ENCODE measurements around the gene UCP3. TPM values are rescaled to one million over a fixed set of nuclear protein-coding genes. Genes with fewer than 3 reads are reported as not detected.

Gene UCP3
- total RNA-seq, 1 donor from 2014 or later = 3.7 TPM

GRCh38 chr11:73956876-73957653 lies 51.8 kb downstream of the UCP3 start:
- Mint-ChIP-seq H3K27me3 (no peaks in the 10 kb centered on the region), H3K4me1 (ENCODE audit: unreplicated experiment) (no peaks in the 10 kb centered on the region), H3K4me3 (no peak overlapping the region), H3K9me3 (no peaks in the 10 kb centered on the region), H3K27ac (no peak overlapping the region), H3K36me3 (no peaks in the 10 kb centered on the region)
- DNase-seq (ENCODE audit: extremely low spot score, unreplicated experiment) = no peak
- no peak for TF ChIP-seq CTCF (conservative IDR thresholded peaks at IDR 0.05)

- no peaks in the 10 kb centered on the region for H3K4me1 Mint-ChIP-seq (ENCODE audit: unreplicated experiment)
- peaks cover 2% of the 10 kb centered on the region for H3K9me3 Mint-ChIP-seq
- H3K36me3 Mint-ChIP-seq = no peaks in the 10 kb centered on the region
- no peaks in the 10 kb centered on the region for H3K27me3 Mint-ChIP-seq
- no peak overlapping the region for H3K4me3 Mint-ChIP-seq
- no peak for TF ChIP-seq CTCF (conservative IDR thresholded peaks at IDR 0.05)
- no peak overlapping the region for H3K27ac Mint-ChIP-seq
- DNase-seq (ENCODE audit: extremely low spot score, unreplicated experiment) = no peak
Observed at GRCh38 chr11:73951797-73952196, 57.1 kb downstream of the UCP3 start.

GRCh38 chr11:73950869-73951710 lies 57.8 kb downstream of the UCP3 start, which contains the start of gene DNAJB13:
DNAJB13 (plus strand) TSS chr11:73951026; CDS start chr11:73951070, 44 bp downstream.
- no peak for TF ChIP-seq CTCF (conservative IDR thresholded peaks at IDR 0.05)
- peaks cover 6% of the 10 kb centered on the region for H3K9me3 Mint-ChIP-seq
- H3K27ac Mint-ChIP-seq = no peak within 1 kb of the TSS
- no peaks in the 10 kb centered on the region for H3K4me1 Mint-ChIP-seq (ENCODE audit: unreplicated experiment)
- H3K27me3 Mint-ChIP-seq = no peaks in the 10 kb centered on the region
- H3K36me3 Mint-ChIP-seq = no peaks in the 10 kb centered on the region
- H3K4me3 Mint-ChIP-seq = no peak within 1 kb of the TSS
- no peak for DNase-seq (ENCODE audit: extremely low spot score, unreplicated experiment)

Other genes starting within 250 kb of the UCP3 start
- gene RAB6A, start 248.0 kb downstream of the UCP3 start, total RNA-seq (ENCODE audit: low replicate concordance) = 86.7 and 123 TPM in 2 replicates
- gene MRPL48, start 221.2 kb downstream of the UCP3 start, total RNA-seq (ENCODE audit: low replicate concordance) = 35.9 and 43.7 TPM in 2 replicates
- gene COA4, start 132.2 kb downstream of the UCP3 start, total RNA-seq (ENCODE audit: low replicate concordance) = 58.5 and 61.7 TPM in 2 replicates
- gene PAAF1, start 132.1 kb downstream of the UCP3 start, total RNA-seq (ENCODE audit: low replicate concordance) = 22.5 and 30.7 TPM in 2 replicates
- gene DNAJB13, start 58.1 kb downstream of the UCP3 start, total RNA-seq (ENCODE audit: low replicate concordance) = 2.8 TPM in 1 of 2 replicates, not detected in the other
- gene UCP2, start 26.2 kb downstream of the UCP3 start, total RNA-seq (ENCODE audit: low replicate concordance) = 70.4 and 104 TPM in 2 replicates
- gene C2CD3, start 161.9 kb upstream of the UCP3 start, total RNA-seq (ENCODE audit: low replicate concordance) = 34.2 and 36.8 TPM in 2 replicates
- 44.8 and 45.0 TPM in 2 replicates for gene PPME1, start 162.2 kb upstream of the UCP3 start, total RNA-seq (ENCODE audit: low replicate concordance)